ENCODE data around the gene KRT72. TPM values are rescaled to one million over a fixed set of nuclear protein-coding genes. Genes with fewer than 3 reads are reported as not detected.

KRT72 gene
- total RNA-seq, 1 experiment from 2014 or later: 0.17 TPM

DNA sequence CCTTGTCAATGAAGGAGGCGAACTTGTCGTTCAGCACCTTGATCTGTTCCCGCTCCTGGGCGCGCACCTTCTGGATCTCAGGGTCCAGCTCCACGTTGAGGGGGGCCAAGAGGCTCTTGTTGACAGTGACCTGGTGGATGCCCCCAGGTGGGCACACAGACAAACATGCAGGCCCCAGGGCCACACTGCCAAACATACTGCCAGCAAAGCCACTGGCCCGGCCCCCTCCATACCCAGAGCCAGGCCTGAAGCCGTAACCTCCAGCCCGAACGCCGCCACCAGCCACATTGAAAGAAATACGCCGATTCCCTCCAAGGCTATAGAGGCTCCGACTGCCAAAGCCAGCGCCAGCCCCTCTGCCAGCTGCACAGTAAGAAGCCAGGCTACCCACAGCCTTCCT is 28.0 kb downstream of the KRT72 start (continued):
- TF ChIP-seq YY1 (IDR thresholded peaks at IDR 0.05; ENCODE audit: extremely low read depth, insufficient replicate concordance, low read depth, low read length) (no peak), POLR2A (IDR thresholded peaks at IDR 0.05; ENCODE audit: borderline replicate concordance, extremely low read depth, insufficient read depth, insufficient read length) (no peak), SRF (IDR thresholded peaks at IDR 0.05; ENCODE audit: low read depth) (no peak), RAD21 (IDR thresholded peaks at IDR 0.05; ENCODE audit: low read depth) (no peak), TCF7L2 (IDR thresholded peaks at IDR 0.05; ENCODE audit: borderline replicate concordance, extremely low read depth, insufficient read depth, insufficient read length) (no peak)
- TF ChIP-seq, protein P1, sequence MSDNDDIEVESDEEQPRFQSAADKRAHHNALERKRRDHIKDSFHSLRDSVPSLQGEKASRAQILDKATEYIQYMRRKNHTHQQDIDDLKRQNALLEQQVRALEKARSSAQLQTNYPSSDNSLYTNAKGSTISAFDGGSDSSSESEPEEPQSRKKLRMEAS (IDR thresholded peaks at IDR 0.05): no peak
- TF ChIP-seq, protein P2, sequence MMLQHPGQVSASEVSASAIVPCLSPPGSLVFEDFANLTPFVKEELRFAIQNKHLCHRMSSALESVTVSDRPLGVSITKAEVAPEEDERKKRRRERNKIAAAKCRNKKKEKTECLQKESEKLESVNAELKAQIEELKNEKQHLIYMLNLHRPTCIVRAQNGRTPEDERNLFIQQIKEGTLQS (IDR thresholded peaks at IDR 0.05): no peak
- TF ChIP-seq, protein P3, sequence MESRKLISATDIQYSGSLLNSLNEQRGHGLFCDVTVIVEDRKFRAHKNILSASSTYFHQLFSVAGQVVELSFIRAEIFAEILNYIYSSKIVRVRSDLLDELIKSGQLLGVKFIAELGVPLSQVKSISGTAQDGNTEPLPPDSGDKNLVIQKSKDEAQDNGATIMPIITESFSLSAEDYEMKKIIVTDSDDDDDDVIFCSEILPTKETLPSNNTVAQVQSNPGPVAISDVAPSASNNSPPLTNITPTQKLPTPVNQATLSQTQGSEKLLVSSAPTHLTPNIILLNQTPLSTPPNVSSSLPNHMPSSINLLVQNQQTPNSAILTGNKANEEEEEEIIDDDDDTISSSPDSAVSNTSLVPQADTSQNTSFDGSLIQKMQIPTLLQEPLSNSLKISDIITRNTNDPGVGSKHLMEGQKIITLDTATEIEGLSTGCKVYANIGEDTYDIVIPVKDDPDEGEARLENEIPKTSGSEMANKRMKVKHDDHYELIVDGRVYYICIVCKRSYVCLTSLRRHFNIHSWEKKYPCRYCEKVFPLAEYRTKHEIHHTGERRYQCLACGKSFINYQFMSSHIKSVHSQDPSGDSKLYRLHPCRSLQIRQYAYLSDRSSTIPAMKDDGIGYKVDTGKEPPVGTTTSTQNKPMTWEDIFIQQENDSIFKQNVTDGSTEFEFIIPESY (IDR thresholded peaks at IDR 0.05; ENCODE audit: extremely low read depth, insufficient replicate concordance, low read length): no peak

DNA sequence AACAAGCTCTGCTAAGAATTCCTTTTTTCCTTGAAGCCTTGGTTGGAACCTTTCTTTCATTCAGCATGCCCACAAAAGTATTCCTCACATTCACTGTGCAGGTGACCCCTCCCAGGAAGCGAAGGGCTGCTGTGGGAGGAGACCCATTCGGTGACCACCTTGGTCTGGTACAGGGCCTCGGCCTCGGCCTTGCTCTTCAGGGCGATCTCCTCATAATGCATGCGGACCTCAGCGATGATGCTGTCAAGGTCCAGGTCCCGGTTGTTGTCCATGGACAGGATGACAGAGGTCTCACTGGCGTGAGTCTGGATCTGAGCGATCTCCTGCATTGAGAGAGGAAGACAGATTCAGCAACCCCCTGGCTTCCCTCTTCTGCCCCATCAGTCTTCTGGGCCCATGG is 30.8 kb downstream of the KRT72 start:
- ChIA-PET RAD21 (ENCODE audit: low non-redundant PET in 1 of 2, low total read pairs in 2 of 2, uncharacterized antibody in 2 of 2, unreplicated experiment in 2 of 2) (no interaction called here), CTCF (no interaction called here), POLR2A (no interaction called here)
- H3K79me2 ChIP-seq (ENCODE audit: insufficient read depth, low read length): no peaks in the 10 kb centered on the region
- no peaks in the 10 kb centered on the region for H3K36me3 ChIP-seq (ENCODE audit: control insufficient read depth in 1 of 2, insufficient read depth in 2 of 2, low read length in 2 of 2)
- no peaks in the 10 kb centered on the region for H3K9me3 ChIP-seq (ENCODE audit: control insufficient read depth in 1 of 2, insufficient read depth in 1 of 2, low read depth in 1 of 2, low read length in 2 of 2)
- intact Hi-C loops (cut with micrococcal nuclease): no loop called here
- H3K4me3 ChIP-seq (replicated peaks in 1 of 2; ENCODE audit: low read depth in 1 of 2, low read length in 2 of 2): no peak overlapping the region
- DNase-seq (ENCODE audit: low read depth, low spot score) (no peak), ATAC-seq (no peak)
- no peaks in the 10 kb centered on the region for H3K27me3 ChIP-seq (ENCODE audit: insufficient read depth, low read length)
- H4K20me1 ChIP-seq (ENCODE audit: insufficient read depth): no peaks in the 10 kb centered on the region
- no peak overlapping the region for H2AFZ ChIP-seq (ENCODE audit: low read depth, low read length, poor library complexity, severe bottlenecking)
- no peaks in the 10 kb centered on the region for H3K9me2 ChIP-seq (ENCODE audit: insufficient read depth)
- H3K9ac ChIP-seq (ENCODE audit: low read length): no peak overlapping the region
- no peaks in the 10 kb centered on the region for H3K4me1 ChIP-seq (ENCODE audit: control insufficient read depth in 1 of 2, insufficient read depth in 2 of 2, low read length in 2 of 2)
- no peak overlapping the region for H3K4me2 ChIP-seq (ENCODE audit: low read length)
- H3K27ac ChIP-seq (ENCODE audit: low read depth, low read length): no peak overlapping the region
- no peak for TF ChIP-seq POLR2A (IDR thresholded peaks at IDR 0.05; ENCODE audit: borderline replicate concordance, extremely low read depth, insufficient read depth, insufficient read length)
- no peak for TF ChIP-seq YY1 (IDR thresholded peaks at IDR 0.05; ENCODE audit: extremely low read depth, insufficient replicate concordance, low read depth, low read length)
- no peak for TF ChIP-seq CBX3 (IDR thresholded peaks at IDR 0.05; ENCODE audit: low read depth)
- no peak for TF ChIP-seq SP1 (IDR thresholded peaks at IDR 0.05; ENCODE audit: low read depth)
- TF ChIP-seq CEBPB (IDR thresholded peaks at IDR 0.05; ENCODE audit: low read depth): no peak
- TF ChIP-seq FOSL1 (IDR thresholded peaks at IDR 0.05; ENCODE audit: low read depth): no peak
- TF ChIP-seq SRF (IDR thresholded peaks at IDR 0.05; ENCODE audit: low read depth): no peak
- no peak for TF ChIP-seq POLR2AphosphoS5 (IDR thresholded peaks at IDR 0.05; ENCODE audit: low read depth, low read length)
- TF ChIP-seq, protein P3 (IDR thresholded peaks at IDR 0.05; ENCODE audit: extremely low read depth, insufficient replicate concordance, low read length): no peak
- no peak for TF ChIP-seq JUND (IDR thresholded peaks at IDR 0.05)
- TF ChIP-seq TCF7L2 (IDR thresholded peaks at IDR 0.05; ENCODE audit: borderline replicate concordance, extremely low read depth, insufficient read depth, insufficient read length): no peak
- TF ChIP-seq, protein P4, sequence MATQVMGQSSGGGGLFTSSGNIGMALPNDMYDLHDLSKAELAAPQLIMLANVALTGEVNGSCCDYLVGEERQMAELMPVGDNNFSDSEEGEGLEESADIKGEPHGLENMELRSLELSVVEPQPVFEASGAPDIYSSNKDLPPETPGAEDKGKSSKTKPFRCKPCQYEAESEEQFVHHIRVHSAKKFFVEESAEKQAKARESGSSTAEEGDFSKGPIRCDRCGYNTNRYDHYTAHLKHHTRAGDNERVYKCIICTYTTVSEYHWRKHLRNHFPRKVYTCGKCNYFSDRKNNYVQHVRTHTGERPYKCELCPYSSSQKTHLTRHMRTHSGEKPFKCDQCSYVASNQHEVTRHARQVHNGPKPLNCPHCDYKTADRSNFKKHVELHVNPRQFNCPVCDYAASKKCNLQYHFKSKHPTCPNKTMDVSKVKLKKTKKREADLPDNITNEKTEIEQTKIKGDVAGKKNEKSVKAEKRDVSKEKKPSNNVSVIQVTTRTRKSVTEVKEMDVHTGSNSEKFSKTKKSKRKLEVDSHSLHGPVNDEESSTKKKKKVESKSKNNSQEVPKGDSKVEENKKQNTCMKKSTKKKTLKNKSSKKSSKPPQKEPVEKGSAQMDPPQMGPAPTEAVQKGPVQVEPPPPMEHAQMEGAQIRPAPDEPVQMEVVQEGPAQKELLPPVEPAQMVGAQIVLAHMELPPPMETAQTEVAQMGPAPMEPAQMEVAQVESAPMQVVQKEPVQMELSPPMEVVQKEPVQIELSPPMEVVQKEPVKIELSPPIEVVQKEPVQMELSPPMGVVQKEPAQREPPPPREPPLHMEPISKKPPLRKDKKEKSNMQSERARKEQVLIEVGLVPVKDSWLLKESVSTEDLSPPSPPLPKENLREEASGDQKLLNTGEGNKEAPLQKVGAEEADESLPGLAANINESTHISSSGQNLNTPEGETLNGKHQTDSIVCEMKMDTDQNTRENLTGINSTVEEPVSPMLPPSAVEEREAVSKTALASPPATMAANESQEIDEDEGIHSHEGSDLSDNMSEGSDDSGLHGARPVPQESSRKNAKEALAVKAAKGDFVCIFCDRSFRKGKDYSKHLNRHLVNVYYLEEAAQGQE (IDR thresholded peaks at IDR 0.05; ENCODE audit: low read depth): no peak
- TF ChIP-seq ZNF274 (IDR thresholded peaks at IDR 0.05; ENCODE audit: low read depth, low read length): no peak
- no TSS peak for BruUV-seq (replicated peaks)

Data from HCT116 (cell line).